ENCODE results near the gene RAP1GAP2.

DNA sequence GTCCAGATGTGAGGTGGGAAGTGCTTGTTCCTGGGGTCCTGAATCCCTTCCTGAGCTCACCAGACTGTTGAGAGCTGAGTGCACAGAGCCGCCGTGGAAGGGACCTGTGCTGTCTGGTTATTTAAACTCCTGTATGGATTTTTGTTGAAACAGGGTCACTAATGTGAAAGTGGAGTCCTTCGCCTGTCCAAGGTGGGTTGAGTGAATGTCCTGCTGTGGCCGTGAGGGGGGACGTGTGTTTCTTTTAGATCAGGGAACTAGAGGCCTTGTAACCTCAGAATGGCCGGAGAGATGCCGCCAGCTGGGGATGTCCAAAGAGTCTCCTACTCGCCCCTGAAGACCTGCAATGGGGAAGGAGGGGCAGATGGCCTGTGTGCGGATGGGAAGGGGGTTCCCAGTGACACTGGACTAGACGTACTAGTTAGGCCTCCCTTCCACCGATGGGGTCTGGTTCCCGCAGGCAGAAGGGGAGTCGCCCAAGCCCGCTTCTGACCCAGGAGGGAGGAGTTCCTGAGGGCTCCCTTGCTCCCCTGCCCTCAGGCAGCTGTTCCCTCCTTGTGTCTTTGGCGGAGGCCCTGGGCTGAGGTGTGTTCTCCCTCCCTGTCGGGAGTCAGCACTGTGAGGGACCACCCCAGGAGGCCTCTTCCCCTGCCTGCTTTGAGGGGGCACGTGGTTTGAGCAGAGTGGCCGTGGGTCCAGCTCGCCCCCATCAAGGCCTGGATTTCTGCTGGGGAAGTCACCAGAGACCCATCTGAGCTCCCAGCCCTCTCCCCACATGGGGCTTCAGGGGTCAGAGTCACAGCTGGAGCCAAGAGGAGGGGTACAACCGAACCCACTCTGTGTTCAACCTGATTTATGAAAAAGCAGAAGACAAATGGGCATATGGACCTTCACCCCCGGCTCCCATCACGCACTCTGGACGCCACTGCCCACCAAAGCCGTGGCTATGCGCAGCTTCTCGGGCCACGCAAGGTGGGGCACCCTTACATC lies 236.3 kb downstream of the RAP1GAP2 start:
- TF ChIP-seq, protein P1, sequence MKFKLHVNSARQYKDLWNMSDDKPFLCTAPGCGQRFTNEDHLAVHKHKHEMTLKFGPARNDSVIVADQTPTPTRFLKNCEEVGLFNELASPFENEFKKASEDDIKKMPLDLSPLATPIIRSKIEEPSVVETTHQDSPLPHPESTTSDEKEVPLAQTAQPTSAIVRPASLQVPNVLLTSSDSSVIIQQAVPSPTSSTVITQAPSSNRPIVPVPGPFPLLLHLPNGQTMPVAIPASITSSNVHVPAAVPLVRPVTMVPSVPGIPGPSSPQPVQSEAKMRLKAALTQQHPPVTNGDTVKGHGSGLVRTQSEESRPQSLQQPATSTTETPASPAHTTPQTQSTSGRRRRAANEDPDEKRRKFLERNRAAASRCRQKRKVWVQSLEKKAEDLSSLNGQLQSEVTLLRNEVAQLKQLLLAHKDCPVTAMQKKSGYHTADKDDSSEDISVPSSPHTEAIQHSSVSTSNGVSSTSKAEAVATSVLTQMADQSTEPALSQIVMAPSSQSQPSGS (tag by site-specific recombination; IDR thresholded peaks at IDR 0.05; ENCODE audit: low read depth): no peak
- TF ChIP-seq, protein P2, sequence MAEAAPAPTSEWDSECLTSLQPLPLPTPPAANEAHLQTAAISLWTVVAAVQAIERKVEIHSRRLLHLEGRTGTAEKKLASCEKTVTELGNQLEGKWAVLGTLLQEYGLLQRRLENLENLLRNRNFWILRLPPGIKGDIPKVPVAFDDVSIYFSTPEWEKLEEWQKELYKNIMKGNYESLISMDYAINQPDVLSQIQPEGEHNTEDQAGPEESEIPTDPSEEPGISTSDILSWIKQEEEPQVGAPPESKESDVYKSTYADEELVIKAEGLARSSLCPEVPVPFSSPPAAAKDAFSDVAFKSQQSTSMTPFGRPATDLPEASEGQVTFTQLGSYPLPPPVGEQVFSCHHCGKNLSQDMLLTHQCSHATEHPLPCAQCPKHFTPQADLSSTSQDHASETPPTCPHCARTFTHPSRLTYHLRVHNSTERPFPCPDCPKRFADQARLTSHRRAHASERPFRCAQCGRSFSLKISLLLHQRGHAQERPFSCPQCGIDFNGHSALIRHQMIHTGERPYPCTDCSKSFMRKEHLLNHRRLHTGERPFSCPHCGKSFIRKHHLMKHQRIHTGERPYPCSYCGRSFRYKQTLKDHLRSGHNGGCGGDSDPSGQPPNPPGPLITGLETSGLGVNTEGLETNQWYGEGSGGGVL (tag by site-specific recombination; IDR thresholded peaks at IDR 0.05): no peak
- no peak for TF ChIP-seq ZNF76 (tag by site-specific recombination; IDR thresholded peaks at IDR 0.05; ENCODE audit: borderline replicate concordance, low read depth)
- TF ChIP-seq, protein P3, sequence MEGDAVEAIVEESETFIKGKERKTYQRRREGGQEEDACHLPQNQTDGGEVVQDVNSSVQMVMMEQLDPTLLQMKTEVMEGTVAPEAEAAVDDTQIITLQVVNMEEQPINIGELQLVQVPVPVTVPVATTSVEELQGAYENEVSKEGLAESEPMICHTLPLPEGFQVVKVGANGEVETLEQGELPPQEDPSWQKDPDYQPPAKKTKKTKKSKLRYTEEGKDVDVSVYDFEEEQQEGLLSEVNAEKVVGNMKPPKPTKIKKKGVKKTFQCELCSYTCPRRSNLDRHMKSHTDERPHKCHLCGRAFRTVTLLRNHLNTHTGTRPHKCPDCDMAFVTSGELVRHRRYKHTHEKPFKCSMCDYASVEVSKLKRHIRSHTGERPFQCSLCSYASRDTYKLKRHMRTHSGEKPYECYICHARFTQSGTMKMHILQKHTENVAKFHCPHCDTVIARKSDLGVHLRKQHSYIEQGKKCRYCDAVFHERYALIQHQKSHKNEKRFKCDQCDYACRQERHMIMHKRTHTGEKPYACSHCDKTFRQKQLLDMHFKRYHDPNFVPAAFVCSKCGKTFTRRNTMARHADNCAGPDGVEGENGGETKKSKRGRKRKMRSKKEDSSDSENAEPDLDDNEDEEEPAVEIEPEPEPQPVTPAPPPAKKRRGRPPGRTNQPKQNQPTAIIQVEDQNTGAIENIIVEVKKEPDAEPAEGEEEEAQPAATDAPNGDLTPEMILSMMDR (tag by site-specific recombination; IDR thresholded peaks at IDR 0.05): no peak
- no peak for TF ChIP-seq ZNF23 (tag by site-specific recombination; IDR thresholded peaks at IDR 0.05; ENCODE audit: borderline replicate concordance)
- TF ChIP-seq ZNF292 (tag by site-specific recombination; IDR thresholded peaks at IDR 0.05; ENCODE audit: borderline replicate concordance, low read depth): no peak
- TF ChIP-seq, protein P4, sequence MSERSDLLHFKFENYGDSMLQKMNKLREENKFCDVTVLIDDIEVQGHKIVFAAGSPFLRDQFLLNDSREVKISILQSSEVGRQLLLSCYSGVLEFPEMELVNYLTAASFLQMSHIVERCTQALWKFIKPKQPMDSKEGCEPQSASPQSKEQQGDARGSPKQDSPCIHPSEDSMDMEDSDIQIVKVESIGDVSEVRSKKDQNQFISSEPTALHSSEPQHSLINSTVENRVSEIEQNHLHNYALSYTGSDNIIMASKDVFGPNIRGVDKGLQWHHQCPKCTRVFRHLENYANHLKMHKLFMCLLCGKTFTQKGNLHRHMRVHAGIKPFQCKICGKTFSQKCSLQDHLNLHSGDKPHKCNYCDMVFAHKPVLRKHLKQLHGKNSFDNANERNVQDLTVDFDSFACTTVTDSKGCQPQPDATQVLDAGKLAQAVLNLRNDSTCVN (tag by site-specific recombination; optimal IDR thresholded peaks at IDR 0.05): no peak
- TF ChIP-seq ZNF138 (tag by site-specific recombination; IDR thresholded peaks at IDR 0.05; ENCODE audit: borderline replicate concordance): no peak
- no peak for TF ChIP-seq KLF9 (tag by site-specific recombination; IDR thresholded peaks at IDR 0.05; ENCODE audit: low read depth)
- no peak for TF ChIP-seq ZNF623 (tag by site-specific recombination; IDR thresholded peaks at IDR 0.05)
- no peak for TF ChIP-seq ZNF610 (tag by site-specific recombination; IDR thresholded peaks at IDR 0.05; ENCODE audit: borderline replicate concordance)
